GM23338 (cell line): Measurements from ENCODE around the gene POFUT2. TPM values are rescaled to one million over a fixed set of nuclear protein-coding genes. Genes with fewer than 3 reads are reported as not detected.

ENCODE experiments used
- ATAC-seq: fragments of 200-7000 bp; cut with Tn5 transposase; 3 replicates; pipeline ENCODE4 v1.9.1; 2020
- DNase-seq: peaks from one replicate; pipeline ENCODE4 v3.0.0-alpha.2; 2015; ENCODE audit warnings: low spot score
- H2AFZ ChIP-seq: fragments of 200-600 bp; sonication (generic); 2 replicates; pipeline ENCODE4 v1.8.0; 2016; ENCODE audit warnings: antibody characterized with exemption, mild to moderate bottlenecking, moderate library complexity
- H3F3A ChIP-seq: fragments of 200-600 bp; sonication (generic); replicated peaks from 2 replicates; pipeline ENCODE4 v1.8.0; 2017; ENCODE audit warnings: antibody characterized with exemption, mixed run types, low read depth
- H3K27ac ChIP-seq: fragments of 200-600 bp; sonication (generic); 2 replicates; pipeline ENCODE4 v1.6.1; 2016; ENCODE audit warnings: low read depth
- H3K27me3 ChIP-seq: fragments of 200-600 bp; sonication (generic); 2 replicates; pipeline ENCODE4 v1.8.0; 2016; ENCODE audit warnings: mild to moderate bottlenecking, mixed run types, moderate library complexity; ENCODE audit not compliant: insufficient read depth
- H3K36me3 ChIP-seq: fragments of 200-600 bp; sonication (generic); 2 replicates; pipeline ENCODE4 v1.8.0; 2016; ENCODE audit warnings: mild to moderate bottlenecking; ENCODE audit not compliant: insufficient read depth
- H3K4me1 ChIP-seq: fragments of 200-600 bp; sonication (generic); 2 replicates; pipeline ENCODE4 v1.8.0; 2016; ENCODE audit warnings: mild to moderate bottlenecking, moderate library complexity; ENCODE audit not compliant: insufficient read depth
- H3K4me2 ChIP-seq: fragments of 200-600 bp; sonication (generic); 2 replicates; pipeline ENCODE4 v1.7.1; 2017; ENCODE audit warnings: mixed run types
- H3K4me3 ChIP-seq: fragments of 200-600 bp; sonication (generic); 2 replicates; pipeline ENCODE4 v1.6.1; 2016; ENCODE audit warnings: mixed run types
- H3K79me2 ChIP-seq: fragments of 200-600 bp; sonication (generic); replicated peaks from 2 replicates; pipeline ENCODE4 v1.8.0; 2017; ENCODE audit warnings: mild to moderate bottlenecking; ENCODE audit not compliant: insufficient read depth
- H3K9me2 ChIP-seq: fragments of 200-600 bp; sonication (generic); 2 replicates; pipeline ENCODE4 v1.8.0; 2017; ENCODE audit not compliant: insufficient read depth
- H4K20me1 ChIP-seq: fragments of 200-600 bp; sonication (generic); replicated peaks from 2 replicates; pipeline ENCODE4 v1.8.0; 2017; ENCODE audit warnings: mild to moderate bottlenecking; ENCODE audit not compliant: insufficient read depth
- H3K27ac Mint-ChIP-seq: 2 replicates; pipeline ENCODE4 v1.8.0; 2020; ENCODE audit warnings: inconsistent platforms, mild to moderate bottlenecking, moderate library complexity, mixed read lengths
- H3K27me3 Mint-ChIP-seq: 3 replicates; pipeline ENCODE4 v1.8.0; 2022; ENCODE audit warnings: low read depth, mild to moderate bottlenecking, moderate library complexity, mixed read lengths, inconsistent platforms; ENCODE audit not compliant: insufficient read depth, poor library complexity
- H3K36me3 Mint-ChIP-seq: 3 replicates; pipeline ENCODE4 v1.8.0; 2021; ENCODE audit warnings: low read depth, mild to moderate bottlenecking, inconsistent platforms, moderate library complexity, mixed read lengths
- H3K4me1 Mint-ChIP-seq: 3 replicates; pipeline ENCODE4 v1.8.0; 2020; ENCODE audit warnings: mild to moderate bottlenecking, inconsistent platforms, mixed read lengths
- H3K4me3 Mint-ChIP-seq: 3 replicates; pipeline ENCODE4 v1.8.0; 2021; ENCODE audit warnings: moderate library complexity, mild to moderate bottlenecking, inconsistent platforms, mixed read lengths
- H3K9me3 Mint-ChIP-seq: 3 replicates; pipeline ENCODE4 v1.8.0; 2020; ENCODE audit warnings: moderate library complexity, mild to moderate bottlenecking, inconsistent platforms, mixed read lengths
- CREB1 ChIP-seq: fragments of 250-450 bp; sonication (Bioruptor Pico); IDR thresholded peaks from 2 replicates; pipeline ENCODE4 v1.5.0; 2020; ENCODE audit warnings: low read depth, mild to moderate bottlenecking, moderate library complexity
- CTCF ChIP-seq, 2 experiments: fragments of 200-600 bp in 1 of 2; sonication (generic) in 1 of 2; conservative IDR thresholded peaks; 2 replicates each; pipeline versions ENCODE4 v1.5.1 to v1.6.1; 2016 to 2017; ENCODE audit warnings: antibody characterized with exemption in 2 of 2, low read depth in 2 of 2, mild to moderate bottlenecking in 2 of 2, moderate library complexity in 1 of 2
- JUNB ChIP-seq: IDR thresholded peaks from one replicate; pipeline ENCODE4 v1.6.1; 2016; ENCODE audit warnings: antibody characterized with exemption; ENCODE audit not compliant: unreplicated experiment
- NANOG ChIP-seq: IDR thresholded peaks from 2 replicates; pipeline ENCODE4 v1.6.1; 2016; ENCODE audit warnings: antibody characterized with exemption, borderline replicate concordance
- ZNF462 ChIP-seq: fragments of 250-450 bp; sonication (Bioruptor Pico); IDR thresholded peaks from 2 replicates; pipeline ENCODE4 v1.5.0; 2020; ENCODE audit warnings: mild to moderate bottlenecking, moderate library complexity
- polyA plus RNA-seq: library from polyadenylated mRNA; unstranded; fragments of >200 nt; fragmentation: Nextera tagmentation; extraction: Ambion mirVana; gene quantifications from 2 replicates; pipeline ENCODE4 v1.2.1, GENCODE V29; 2016
- total RNA-seq: library from RNA; depleted of rRNA; stranded (reverse); fragments of >200 nt; shearing (Covaris generic); gene quantifications from 2 replicates; pipeline ENCODE4 v1.2.3, GENCODE V29; 2014

POFUT2 gene
- total and polyA plus RNA-seq, 2 experiments from 2014 or later, result 12.1 to 34.5 TPM

DNA sequence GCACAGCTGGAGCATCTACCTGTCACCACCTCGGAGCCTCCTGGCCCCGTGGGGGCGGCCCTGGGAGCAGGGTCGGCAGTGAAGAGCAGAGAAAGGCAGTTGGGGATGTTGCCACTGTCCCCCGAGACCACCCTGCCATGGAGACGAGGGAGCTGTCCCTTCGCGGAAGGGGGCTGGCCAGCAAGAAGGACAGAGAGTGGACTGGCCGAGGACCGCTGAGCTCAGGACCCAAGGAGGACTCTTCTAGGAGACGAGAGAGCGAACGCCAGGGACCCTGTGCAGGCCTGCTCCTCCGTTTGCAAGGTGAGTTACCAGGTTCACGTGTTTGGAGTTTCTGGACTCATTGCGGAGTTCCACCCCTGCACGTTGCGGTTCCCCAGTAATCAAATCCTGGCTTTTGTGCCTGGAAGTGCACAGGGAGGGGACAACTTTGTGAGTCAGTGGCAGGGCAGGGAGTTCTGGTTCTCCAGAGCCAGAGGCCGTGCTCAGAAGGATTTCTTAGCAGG, 5.6 kb upstream of the POFUT2 start (continued):
- TF ChIP-seq ZNF462 (CRISPR knock-in tag) (no peak), CTCF (conservative IDR thresholded peaks at IDR 0.05; ENCODE audit: low read depth in 2 of 2) (no peak), JUNB (no peak), NANOG (no peak)

- Histone ChIP-seq H4K20me1 (peaks cover 5% of the 10 kb centered on the region; the same call in 1 of the 2 replicates), H3K4me3 (no peak overlapping the region), H3K4me2 (0 out of 2 replicates have a peak overlapping the region, but pooled peaks have one; percentile 36), H2AFZ (no peak overlapping the region), H3K79me2 (peaks cover 22% of the 10 kb centered on the region), H3K9me2 (no peaks in the 10 kb centered on the region), H3K27ac (no peak overlapping the region), H3K27me3 (no peaks in the 10 kb centered on the region), H3F3A (peaks cover 8% of the 10 kb centered on the region), H3K4me1 (no peaks in the 10 kb centered on the region; the same call in 1 of the 2 replicates), H3K36me3 (no peaks in the 10 kb centered on the region)
- Mint-ChIP-seq H3K27me3 (peaks cover 10% of the 10 kb centered on the region), H3K4me3 (no peak overlapping the region), H3K36me3 (peaks cover 10% of the 10 kb centered on the region; the same call in 2 of the 3 replicates), H3K9me3 (no peaks in the 10 kb centered on the region; the same call in 2 of the 3 replicates), H3K27ac (no peak overlapping the region), H3K4me1 (peaks cover 33% of the 10 kb centered on the region)
- no peak for TF ChIP-seq NANOG
- peak; percentile 80 to 93 for TF ChIP-seq CTCF (conservative IDR thresholded peaks at IDR 0.05; ENCODE audit: low read depth in 2 of 2)
- TF ChIP-seq CREB1 (CRISPR knock-in tag), result 0 out of 2 replicates have a peak, but pooled peaks have one; percentile 25
- peak; percentile 91 for DNase-seq
- ATAC-seq, result peak; percentile 70
Observed at GRCh38 chr21:45292399-45293219, 4.9 kb upstream of the POFUT2 start.
